Central memory CD8-positive, alpha-beta T cell (primary cell): ENCODE measurements around the gene BECN2.

Source experiments
- ATAC-seq: fragments of 150-1000 bp; cut with Tn5 transposase; replicated peaks from 2 replicates; pipeline ENCODE4 v1.10.0; 2022; ENCODE audit warnings: mild to moderate bottlenecking, moderate FRiP score, moderate number of reproducible peaks; ENCODE audit not compliant: poor library complexity, severe bottlenecking; ENCODE audit errors: extremely low read depth
- DNase-seq, 2 donors: peaks; one replicate each; pipeline ENCODE4 v3.0.0; 2021; ENCODE audit warnings: low spot score in 2 of 2
- H3K27ac Mint-ChIP-seq: one replicate; pipeline ENCODE4 v1.8.0; 2022; ENCODE audit warnings: low read depth, mild to moderate bottlenecking, moderate library complexity, mixed read lengths
- H3K27me3 Mint-ChIP-seq: one replicate; pipeline ENCODE4 v1.8.0; 2022; ENCODE audit warnings: mixed read lengths
- H3K36me3 Mint-ChIP-seq: one replicate; pipeline ENCODE4 v1.8.0; 2022; ENCODE audit warnings: mild to moderate bottlenecking, moderate library complexity, mixed read lengths; ENCODE audit not compliant: insufficient read depth
- H3K4me1 Mint-ChIP-seq: one replicate; pipeline ENCODE4 v1.8.0; 2022; ENCODE audit warnings: mixed read lengths
- H3K4me3 Mint-ChIP-seq: one replicate; pipeline ENCODE4 v1.8.0; 2022; ENCODE audit warnings: mild to moderate bottlenecking, moderate library complexity, mixed read lengths
- H3K9me3 Mint-ChIP-seq: one replicate; pipeline ENCODE4 v1.8.0; 2022; ENCODE audit warnings: mixed read lengths

The BECN2 gene

GRCh38 chr1:241957692-241958494 lies at the start of gene BECN2:
TSS of gene BECN2 (plus strand) at chr1:241957767. CDS start at chr1:241957767, 0 bp downstream.
- Mint-ChIP-seq H3K4me3 (no peak within 1 kb of the TSS), H3K27ac (no peak within 1 kb of the TSS), H3K36me3 (no peaks in the 10 kb centered on the region), H3K4me1 (no peaks in the 10 kb centered on the region), H3K9me3 (no peaks in the 10 kb centered on the region), H3K27me3 (no peaks in the 10 kb centered on the region)
- DNase-seq (no peak), ATAC-seq (no peak)

GRCh38 chr1:241916196-241916595 lies 41.4 kb upstream of the BECN2 start:
- ATAC-seq (no peak), DNase-seq (no peak)
- H3K27me3 Mint-ChIP-seq, result no peaks in the 10 kb centered on the region
- H3K27ac Mint-ChIP-seq, result no peak overlapping the region
- peaks cover 5% of the 10 kb centered on the region for H3K4me1 Mint-ChIP-seq
- no peaks in the 10 kb centered on the region for H3K9me3 Mint-ChIP-seq
- H3K36me3 Mint-ChIP-seq, result peaks cover 4% of the 10 kb centered on the region
- no peak overlapping the region for H3K4me3 Mint-ChIP-seq

GRCh38 chr1:241917487-241917886 lies 40.1 kb upstream of the BECN2 start:
- DNase-seq (no peak), ATAC-seq (no peak)
- no peaks in the 10 kb centered on the region for H3K9me3 Mint-ChIP-seq
- no peak overlapping the region for H3K4me3 Mint-ChIP-seq
- no peaks in the 10 kb centered on the region for H3K27me3 Mint-ChIP-seq
- peaks cover 4% of the 10 kb centered on the region for H3K36me3 Mint-ChIP-seq
- H3K4me1 Mint-ChIP-seq, result peaks cover 5% of the 10 kb centered on the region
- H3K27ac Mint-ChIP-seq, result no peak overlapping the region

- H3K4me1 Mint-ChIP-seq, result peaks cover 5% of the 10 kb centered on the region
- peaks cover 4% of the 10 kb centered on the region for H3K36me3 Mint-ChIP-seq
- no peak overlapping the region for H3K4me3 Mint-ChIP-seq
- no peaks in the 10 kb centered on the region for H3K27me3 Mint-ChIP-seq
- no peak for ATAC-seq
- DNase-seq, result no peak
- H3K9me3 Mint-ChIP-seq, result no peaks in the 10 kb centered on the region
- peak overlapping the region; percentile 32 for H3K27ac Mint-ChIP-seq
Observed at GRCh38 chr1:241918879-241919278, 38.7 kb upstream of the BECN2 start.

GRCh38 chr1:241924080-241924808 lies 33.3 kb upstream of the BECN2 start:
- Mint-ChIP-seq H3K4me1 (no peaks in the 10 kb centered on the region), H3K4me3 (no peak overlapping the region), H3K9me3 (no peaks in the 10 kb centered on the region), H3K36me3 (peaks cover 2% of the 10 kb centered on the region), H3K27me3 (no peaks in the 10 kb centered on the region), H3K27ac (no peak overlapping the region)
- no peak for DNase-seq
- no peak for ATAC-seq

GRCh38 chr1:241926141-241926540 lies 31.4 kb upstream of the BECN2 start:
- Mint-ChIP-seq H3K9me3 (no peaks in the 10 kb centered on the region), H3K27me3 (no peaks in the 10 kb centered on the region), H3K27ac (no peak overlapping the region), H3K4me1 (no peaks in the 10 kb centered on the region), H3K36me3 (no peaks in the 10 kb centered on the region), H3K4me3 (no peak overlapping the region)
- ATAC-seq, result no peak
- DNase-seq, result no peak

GRCh38 chr1:241927321-241927720 lies 30.2 kb upstream of the BECN2 start:
- no peaks in the 10 kb centered on the region for H3K4me1 Mint-ChIP-seq

GRCh38 chr1:241932845-241933244 lies 24.7 kb upstream of the BECN2 start:
- peaks cover 21% of the 10 kb centered on the region for H3K27me3 Mint-ChIP-seq
- ATAC-seq (no peak), DNase-seq (no peak)
- no peaks in the 10 kb centered on the region for H3K9me3 Mint-ChIP-seq
- no peaks in the 10 kb centered on the region for H3K36me3 Mint-ChIP-seq
- H3K4me1 Mint-ChIP-seq, result no peaks in the 10 kb centered on the region
- H3K4me3 Mint-ChIP-seq, result no peak overlapping the region
- H3K27ac Mint-ChIP-seq, result no peak overlapping the region

More at GRCh38 chr1:241927321-241927720, 30.2 kb upstream of the BECN2 start:
- no peak overlapping the region for H3K27ac Mint-ChIP-seq
- DNase-seq, result no peak
- no peaks in the 10 kb centered on the region for H3K27me3 Mint-ChIP-seq
- no peaks in the 10 kb centered on the region for H3K36me3 Mint-ChIP-seq
- ATAC-seq, result no peak
- no peak overlapping the region for H3K4me3 Mint-ChIP-seq
- no peaks in the 10 kb centered on the region for H3K9me3 Mint-ChIP-seq

GRCh38 chr1:241934201-241934848 lies 23.2 kb upstream of the BECN2 start:
- peaks cover 30% of the 10 kb centered on the region for H3K27me3 Mint-ChIP-seq
- no peak overlapping the region for H3K27ac Mint-ChIP-seq
- no peak for ATAC-seq
- DNase-seq, result no peak
- H3K4me3 Mint-ChIP-seq, result no peak overlapping the region
- H3K4me1 Mint-ChIP-seq, result no peaks in the 10 kb centered on the region
- peaks cover 2% of the 10 kb centered on the region for H3K36me3 Mint-ChIP-seq
- no peaks in the 10 kb centered on the region for H3K9me3 Mint-ChIP-seq

GRCh38 chr1:241934866-241935265 lies 22.7 kb upstream of the BECN2 start:
- no peak for DNase-seq
- peaks cover 2% of the 10 kb centered on the region for H3K36me3 Mint-ChIP-seq
- ATAC-seq, result no peak
- H3K27me3 Mint-ChIP-seq, result peaks cover 30% of the 10 kb centered on the region
- H3K4me3 Mint-ChIP-seq, result no peak overlapping the region
- H3K9me3 Mint-ChIP-seq, result no peaks in the 10 kb centered on the region
- H3K4me1 Mint-ChIP-seq, result no peaks in the 10 kb centered on the region
- H3K27ac Mint-ChIP-seq, result no peak overlapping the region

- Mint-ChIP-seq H3K4me1 (no peaks in the 10 kb centered on the region), H3K36me3 (peaks cover 2% of the 10 kb centered on the region), H3K4me3 (no peak overlapping the region), H3K27me3 (peaks cover 10% of the 10 kb centered on the region), H3K27ac (no peak overlapping the region), H3K9me3 (no peaks in the 10 kb centered on the region)
- ATAC-seq (no peak), DNase-seq (no peak)
Observed at GRCh38 chr1:241939798-241940197, 17.8 kb upstream of the BECN2 start.

- H3K27me3 Mint-ChIP-seq, result peaks cover 23% of the 10 kb centered on the region
- ATAC-seq, result no peak
Observed at GRCh38 chr1:241942738-241943137, 14.8 kb upstream of the BECN2 start.

More at GRCh38 chr1:241942738-241943137, 14.8 kb upstream of the BECN2 start:
- Mint-ChIP-seq H3K9me3 (no peaks in the 10 kb centered on the region), H3K36me3 (peaks cover 2% of the 10 kb centered on the region), H3K4me3 (no peak overlapping the region), H3K27ac (no peak overlapping the region), H3K4me1 (no peaks in the 10 kb centered on the region)
- no peak for DNase-seq
